Placental pericyte (primary cell): Measurements from ENCODE around the gene GFPT1. TPM values are rescaled to one million over a fixed set of nuclear protein-coding genes. Genes with fewer than 3 reads are reported as not detected.

Experiments used
- small RNA-seq: library from RNA; depleted of rRNA; stranded (forward); fragments of <200 nt; gene quantifications from one replicate; pipeline ENCODE3, GENCODE V24; 2012; ENCODE audit warnings: low replicate concordance
- total RNA-seq: library from RNA; depleted of rRNA; stranded (reverse); fragments of >200 nt; gene quantifications from 2 replicates; pipeline ENCODE4 v1.2.3, GENCODE V29; 2012

Gene GFPT1
- 69.4 and 152 TPM in 2 replicates for total RNA-seq

GRCh38 chr2:69386789-69387734 lies at the start of gene GFPT1:
Gene GFPT1, minus strand, starts transcription at chr2:69387227. Its CDS starts 156 bp downstream, at chr2:69387071.

Small RNAs within 50 kb of the gene (small RNA-seq; reads per million reads assigned to genes)
- not detected for gene RF00019

Other genes with a start within 250 kb of the GFPT1 start
- 31.5 and 40.1 TPM in 2 replicates for gene NFU1, start 50.2 kb upstream of the GFPT1 start, total RNA-seq